Measurements from ENCODE around the gene WHRN. TPM values are rescaled to one million over a fixed set of nuclear protein-coding genes. Genes with fewer than 3 reads are reported as not detected.

The WHRN gene
- total and polyA plus RNA-seq, 9 of the 15 experiments (the other 6 are each of a cell fraction or from before 2014, with no cell fraction given) = 0.31 to 14.1 (median 3.0) TPM

- TF ChIP-seq CUX1 (CRISPR knock-in tag; IDR thresholded peaks at IDR 0.05) (0 out of 2 replicates have a peak, but pooled peaks have one; percentile 11), MNT (conservative IDR thresholded peaks at IDR 0.05) (0 out of 4 replicates have a peak, but pooled peaks of 1 of the 2 experiments have one; percentile 32), ZNF407 (IDR thresholded peaks at IDR 0.05; ENCODE audit: low read depth) (no peak), ZNF592 (IDR thresholded peaks at IDR 0.05) (peak; percentile 77)
These were observed 3.2 kb downstream of the WHRN start (continued) for GRCh38 chr9:114501796-114502682.

All from K562 (cell line).